Adrenal gland (tissue), 5 donors: Measurements from ENCODE around the gene CPNE7.

Experiments
- CTCF ChIP-seq, 6 experiments: fragments of 450-650 bp in 4 of 6; fragments of 200-600 bp in 2 of 6; sonication (generic) in 1 of 6; IDR thresholded peaks; 1 replicate in 5 of 6; 2 replicates in 1 of 6; pipeline versions ENCODE4 v1.5.1 to v1.8.0; 2016 to 2021; ENCODE audit warnings: antibody characterized with exemption in 6 of 6, mild to moderate bottlenecking in 2 of 6, moderate library complexity in 1 of 6
- POLR2A ChIP-seq, 2 donors: fragments of 450-650 bp; IDR thresholded peaks; one replicate each; pipeline ENCODE4 v1.6.1; 2017; ENCODE audit warnings: antibody characterized with exemption in 2 of 2, mild to moderate bottlenecking in 2 of 2, moderate library complexity in 1 of 2
- donor health status: DM: no; HTN: no; CAD: no.

DNA sequence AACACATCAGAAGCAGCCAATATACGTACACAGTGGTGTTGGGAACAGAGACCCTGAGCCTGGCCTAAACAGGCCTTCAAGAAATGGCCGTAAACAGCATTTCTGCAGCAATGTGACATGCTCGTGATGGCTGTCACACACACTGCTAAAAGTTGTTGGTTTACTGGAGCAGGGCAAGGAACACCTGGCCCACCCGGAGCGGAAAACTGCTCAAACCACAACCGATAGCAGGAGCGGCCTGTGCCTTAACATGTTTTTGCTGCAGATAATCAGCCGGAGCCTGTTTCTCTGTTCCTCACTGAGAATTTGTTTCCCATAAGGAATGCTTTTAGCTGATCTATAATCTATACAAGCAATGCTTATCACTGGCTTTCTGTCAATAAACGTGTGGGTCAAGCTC, 31.9 kb downstream of the CPNE7 start:
- no peak for TF ChIP-seq CTCF (IDR thresholded peaks at IDR 0.05)
- no peak for TF ChIP-seq POLR2A (IDR thresholded peaks at IDR 0.05)
